HepG2 (cell line): ENCODE results near the gene DPP7. TPM values are rescaled to one million over a fixed set of nuclear protein-coding genes. Genes with fewer than 3 reads are reported as not detected.

ENCODE experiments used
- AGO2 ChIP-seq: fragments of 200-400 bp; formaldehyde crosslinking; optimal IDR thresholded peaks from 2 replicates; pipeline ENCODE3; 2017; ENCODE audit warnings: mild to moderate bottlenecking, low read depth, low read length, moderate library complexity
- ARID5B ChIP-seq: IDR thresholded peaks from 2 replicates; pipeline ENCODE4 v1.4.0; 2020; ENCODE audit warnings: mild to moderate bottlenecking, missing genetic modification reagents
- ETV5 ChIP-seq: IDR thresholded peaks from 2 replicates; pipeline ENCODE4 v1.6.1; 2018; ENCODE audit warnings: missing biosample characterization, missing genetic modification reagents, inconsistent platforms, borderline replicate concordance
- GMEB1 ChIP-seq: sonication (generic); formaldehyde crosslinking; IDR thresholded peaks from 2 replicates; pipeline ENCODE4 v1.5.1; 2020; ENCODE audit warnings: missing genetic modification reagents, mild to moderate bottlenecking, borderline replicate concordance
- HIC2 ChIP-seq: sonication (generic); formaldehyde crosslinking; IDR thresholded peaks from 2 replicates; pipeline ENCODE4 v1.9.0; 2022; ENCODE audit warnings: low read depth, missing genetic modification reagents
- NCOA2 ChIP-seq: sonication (generic); formaldehyde crosslinking; IDR thresholded peaks from 2 replicates; pipeline ENCODE4 v1.8.0; 2022; ENCODE audit warnings: inconsistent platforms
- REPIN1 ChIP-seq: sonication (generic); formaldehyde crosslinking; IDR thresholded peaks from 2 replicates; pipeline ENCODE4 v1.8.0; 2022; ENCODE audit warnings: missing genetic modification reagents, low read depth, mild to moderate bottlenecking, borderline replicate concordance
- TBP ChIP-seq: sonication (generic); formaldehyde crosslinking; IDR thresholded peaks from 2 replicates; pipeline ENCODE4 v1.5.0; 2020; ENCODE audit warnings: missing genetic modification reagents
- TRAFD1 ChIP-seq: sonication (generic); formaldehyde crosslinking; IDR thresholded peaks from 2 replicates; pipeline ENCODE4 v1.5.1; 2020; ENCODE audit warnings: missing genetic modification reagents, mild to moderate bottlenecking, borderline replicate concordance
- ZBTB44 ChIP-seq: sonication (generic); formaldehyde crosslinking; IDR thresholded peaks from 2 replicates; pipeline ENCODE4 v1.4.0; 2020; ENCODE audit warnings: missing genetic modification reagents
- ZFAT ChIP-seq: sonication (generic); formaldehyde crosslinking; conservative IDR thresholded peaks from 2 replicates; pipeline ENCODE4 v1.8.1; 2023; ENCODE audit warnings: missing genetic modification reagents, inconsistent platforms
- ZHX1 ChIP-seq: sonication (generic); formaldehyde crosslinking; IDR thresholded peaks from 2 replicates; pipeline ENCODE4 v1.8.1; 2022; ENCODE audit warnings: low read depth, mild to moderate bottlenecking, missing genetic modification reagents
- ZNF546 ChIP-seq: sonication (generic); formaldehyde crosslinking; conservative IDR thresholded peaks from 2 replicates; pipeline ENCODE4 v1.8.1; 2023; ENCODE audit warnings: mild to moderate bottlenecking, missing genetic modification reagents
- ZNF552 ChIP-seq: sonication (generic); formaldehyde crosslinking; IDR thresholded peaks from 2 replicates; pipeline ENCODE4 v1.9.0; 2022; ENCODE audit warnings: missing genetic modification reagents, mild to moderate bottlenecking, borderline replicate concordance
- ZSCAN22 ChIP-seq: sonication (generic); formaldehyde crosslinking; IDR thresholded peaks from 2 replicates; pipeline ENCODE4 v1.4.0; 2020; ENCODE audit warnings: mild to moderate bottlenecking, missing genetic modification reagents
- polyA plus RNA-seq, 8 experiments: library from polyadenylated mRNA; depleted of rRNA in 3 of 8; stranded (reverse) in 7 of 8; unstranded in 1 of 8; fragments of >200 nt; fragmentation: Illumina TruSeq in 4 of 8; extraction: Trizol in 4 of 8; gene quantifications; 2 replicates each; pipeline versions ENCODE4 v1.2.1 to v1.2.3, GENCODE V29; 2011 to 2016; ENCODE audit warnings: low read depth in 4 of 8, missing spikeins in 1 of 8, mixed read lengths in 1 of 8; ENCODE audit not compliant: insufficient read depth in 1 of 8
- total RNA-seq, 5 experiments: library from RNA; depleted of rRNA; stranded (reverse); fragments of >200 nt; fragmentation: Illumina TruSeq; extraction: Trizol; gene quantifications; 2 replicates each; pipeline ENCODE4 v1.2.3, GENCODE V29; 2016; ENCODE audit warnings: low read depth in 1 of 5

The DPP7 gene
- total and polyA plus RNA-seq, 2 of the 13 experiments (the other 11 are each of a cell fraction or from before 2014, with no cell fraction given), result 1.2 to 4.5 TPM

GRCh38 chr9:137117269-137117731 lies 2.8 kb upstream of the DPP7 start (continued):
- TF ChIP-seq TRAFD1 (CRISPR knock-in tag) (no peak), ZNF546 (CRISPR knock-in tag) (0 out of 2 replicates have a peak, but pooled peaks have one; percentile 26), TBP (no peak), ZHX1 (CRISPR knock-in tag) (no peak), ETV5 (CRISPR knock-in tag) (no peak), HIC2 (CRISPR knock-in tag) (peak; percentile 61; the same call in 1 of the 2 replicates), ZFAT (CRISPR knock-in tag) (no peak), REPIN1 (no peak), AGO2 (peak; percentile 50), NCOA2 (CRISPR knock-in tag) (no peak), ZSCAN22 (CRISPR knock-in tag) (no peak), ZNF552 (CRISPR knock-in tag) (no peak), ZBTB44 (CRISPR knock-in tag) (no peak), GMEB1 (CRISPR knock-in tag) (no peak), ARID5B (CRISPR knock-in tag) (no peak)
